Measurements from ENCODE around the gene MRPS33. TPM values are rescaled to one million over a fixed set of nuclear protein-coding genes. Genes with fewer than 3 reads are reported as not detected.

The MRPS33 gene
- total RNA-seq: 23.2 and 29.5 TPM in 2 replicates

DNA sequence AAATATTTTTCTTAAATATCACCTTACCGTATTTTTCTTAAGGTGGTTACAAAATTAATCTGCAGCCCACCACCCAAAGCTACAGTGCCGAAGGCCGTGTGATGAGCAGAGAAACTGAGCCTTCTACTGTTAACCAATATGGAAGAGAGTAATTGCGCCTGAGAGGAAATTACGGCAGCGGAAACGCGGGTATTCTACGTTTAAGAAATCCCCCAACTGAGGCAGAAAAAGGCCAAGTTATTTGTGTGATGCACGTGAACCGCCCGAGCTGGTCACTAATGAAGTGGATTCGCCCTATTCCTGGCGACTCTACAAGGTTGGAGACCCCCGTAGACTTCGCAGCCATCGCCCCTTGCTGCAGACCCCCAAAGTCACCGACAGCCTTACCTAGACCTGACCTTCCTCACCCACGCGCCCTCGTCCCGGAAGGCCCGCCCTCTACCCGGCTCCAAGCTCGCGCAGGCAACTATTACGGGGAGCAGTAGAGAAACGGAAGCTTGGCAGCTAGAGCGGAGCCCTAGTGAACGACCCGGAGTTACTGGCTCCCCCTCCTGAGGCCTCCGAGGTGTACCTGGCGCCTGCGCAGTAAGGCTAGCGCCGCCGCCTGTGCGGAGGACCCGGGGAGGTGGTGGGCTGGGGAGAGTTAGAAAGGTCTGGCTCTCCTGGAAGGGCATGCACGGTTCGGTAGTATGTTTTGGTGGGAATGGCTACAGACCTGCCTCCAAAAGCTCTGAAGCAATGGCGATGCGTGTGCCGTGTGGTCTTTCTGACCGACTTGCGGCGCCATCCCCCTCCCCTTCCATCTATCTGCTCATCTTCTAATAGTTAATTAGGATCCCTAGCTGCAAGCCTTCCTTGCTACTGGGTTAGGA is at the start of gene MRPS33:
Gene MRPS33, minus strand, starts transcription at position 429 of the 872 bp plus-strand sequence. CDS start 4,319 bp downstream, outside the sequence.
- Histone ChIP-seq H3K4me3 (ENCODE audit: insufficient read depth, low read length) (peak within 1 kb of the TSS; percentile 81), H3K36me3 (ENCODE audit: insufficient read depth, low read length) (no peaks in the 10 kb centered on the region), H3K27me3 (ENCODE audit: insufficient read depth, low read length) (no peaks in the 10 kb centered on the region), H3K4me1 (ENCODE audit: insufficient read depth, low read length) (peaks cover 21% of the 10 kb centered on the region), H2AFZ (ENCODE audit: low read length) (peak within 1 kb of the TSS; percentile 98), H3K79me2 (ENCODE audit: insufficient read depth, low read length) (peaks cover 21% of the 10 kb centered on the region), H3K27ac (ENCODE audit: low read depth, low read length) (peak within 1 kb of the TSS; percentile 91), H3K9me3 (ENCODE audit: low read depth, low read length) (no peaks in the 10 kb centered on the region), H3K4me2 (ENCODE audit: insufficient read depth, low read length) (peak within 1 kb of the TSS; percentile 96), H4K20me1 (ENCODE audit: insufficient read depth, low read length) (peaks cover 8% of the 10 kb centered on the region)
- TF ChIP-seq, protein P1, sequence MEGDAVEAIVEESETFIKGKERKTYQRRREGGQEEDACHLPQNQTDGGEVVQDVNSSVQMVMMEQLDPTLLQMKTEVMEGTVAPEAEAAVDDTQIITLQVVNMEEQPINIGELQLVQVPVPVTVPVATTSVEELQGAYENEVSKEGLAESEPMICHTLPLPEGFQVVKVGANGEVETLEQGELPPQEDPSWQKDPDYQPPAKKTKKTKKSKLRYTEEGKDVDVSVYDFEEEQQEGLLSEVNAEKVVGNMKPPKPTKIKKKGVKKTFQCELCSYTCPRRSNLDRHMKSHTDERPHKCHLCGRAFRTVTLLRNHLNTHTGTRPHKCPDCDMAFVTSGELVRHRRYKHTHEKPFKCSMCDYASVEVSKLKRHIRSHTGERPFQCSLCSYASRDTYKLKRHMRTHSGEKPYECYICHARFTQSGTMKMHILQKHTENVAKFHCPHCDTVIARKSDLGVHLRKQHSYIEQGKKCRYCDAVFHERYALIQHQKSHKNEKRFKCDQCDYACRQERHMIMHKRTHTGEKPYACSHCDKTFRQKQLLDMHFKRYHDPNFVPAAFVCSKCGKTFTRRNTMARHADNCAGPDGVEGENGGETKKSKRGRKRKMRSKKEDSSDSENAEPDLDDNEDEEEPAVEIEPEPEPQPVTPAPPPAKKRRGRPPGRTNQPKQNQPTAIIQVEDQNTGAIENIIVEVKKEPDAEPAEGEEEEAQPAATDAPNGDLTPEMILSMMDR (IDR thresholded peaks at IDR 0.05; ENCODE audit: extremely low read depth, low read depth, low read length): peak; percentile 68
- peak; percentile 94 for DNase-seq (ENCODE audit: insufficient read length, low spot score, missing footprints)

DNA sequence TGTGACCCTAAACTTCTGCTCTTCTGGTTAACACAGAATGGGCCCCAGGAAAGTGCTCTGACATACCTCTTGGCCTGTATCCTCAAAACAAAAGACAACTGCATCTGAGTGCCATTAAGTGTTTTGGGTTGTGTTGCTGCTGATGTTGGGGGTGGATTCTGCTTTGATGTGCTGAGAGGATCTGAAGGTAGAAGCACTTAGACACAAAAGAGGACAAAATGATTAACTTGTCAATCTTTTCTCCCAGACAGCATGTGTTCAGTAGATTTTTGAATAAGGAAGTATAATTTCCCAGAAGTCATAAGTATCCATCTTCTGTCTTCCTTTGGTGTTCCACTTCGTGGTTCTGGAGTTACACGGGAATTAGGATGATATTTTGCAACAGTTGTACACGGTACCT is 43.0 kb upstream of the MRPS33 start:
- no peaks in the 10 kb centered on the region for H4K20me1 ChIP-seq (ENCODE audit: insufficient read depth, low read length)
- H3K4me1 ChIP-seq (ENCODE audit: insufficient read depth, low read length): no peaks in the 10 kb centered on the region
- H3K36me3 ChIP-seq (ENCODE audit: insufficient read depth, low read length): no peaks in the 10 kb centered on the region
- no peaks in the 10 kb centered on the region for H3K9me3 ChIP-seq (ENCODE audit: low read depth, low read length)
- DNase-seq (ENCODE audit: insufficient read length, low spot score, missing footprints): no peak
- H3K27ac ChIP-seq (ENCODE audit: low read depth, low read length): no peak overlapping the region
- H3K27me3 ChIP-seq (ENCODE audit: insufficient read depth, low read length): no peaks in the 10 kb centered on the region
- TF ChIP-seq, protein P1 (IDR thresholded peaks at IDR 0.05; ENCODE audit: extremely low read depth, low read depth, low read length): no peak
- H3K4me2 ChIP-seq (ENCODE audit: insufficient read depth, low read length): no peak overlapping the region
- no peak overlapping the region for H3K4me3 ChIP-seq (ENCODE audit: insufficient read depth, low read length)
- H2AFZ ChIP-seq (ENCODE audit: low read length): no peak overlapping the region
- H3K79me2 ChIP-seq (ENCODE audit: insufficient read depth, low read length): no peaks in the 10 kb centered on the region

GRCh38 chr7:141055146-141055545 is 40.4 kb upstream of the MRPS33 start:
- no peak overlapping the region for H2AFZ ChIP-seq (ENCODE audit: low read length)
- TF ChIP-seq, protein P1 (IDR thresholded peaks at IDR 0.05; ENCODE audit: extremely low read depth, low read depth, low read length): no peak
- no peaks in the 10 kb centered on the region for H3K4me1 ChIP-seq (ENCODE audit: insufficient read depth, low read length)
- no peaks in the 10 kb centered on the region for H3K27me3 ChIP-seq (ENCODE audit: insufficient read depth, low read length)
- no peaks in the 10 kb centered on the region for H3K79me2 ChIP-seq (ENCODE audit: insufficient read depth, low read length)
- H4K20me1 ChIP-seq (ENCODE audit: insufficient read depth, low read length): no peaks in the 10 kb centered on the region
- no peaks in the 10 kb centered on the region for H3K9me3 ChIP-seq (ENCODE audit: low read depth, low read length)
- DNase-seq (ENCODE audit: insufficient read length, low spot score, missing footprints): peak; percentile 5
- H3K27ac ChIP-seq (ENCODE audit: low read depth, low read length): no peak overlapping the region
- H3K36me3 ChIP-seq (ENCODE audit: insufficient read depth, low read length): no peaks in the 10 kb centered on the region
- H3K4me2 ChIP-seq (ENCODE audit: insufficient read depth, low read length): no peak overlapping the region
- no peak overlapping the region for H3K4me3 ChIP-seq (ENCODE audit: insufficient read depth, low read length)

DNA sequence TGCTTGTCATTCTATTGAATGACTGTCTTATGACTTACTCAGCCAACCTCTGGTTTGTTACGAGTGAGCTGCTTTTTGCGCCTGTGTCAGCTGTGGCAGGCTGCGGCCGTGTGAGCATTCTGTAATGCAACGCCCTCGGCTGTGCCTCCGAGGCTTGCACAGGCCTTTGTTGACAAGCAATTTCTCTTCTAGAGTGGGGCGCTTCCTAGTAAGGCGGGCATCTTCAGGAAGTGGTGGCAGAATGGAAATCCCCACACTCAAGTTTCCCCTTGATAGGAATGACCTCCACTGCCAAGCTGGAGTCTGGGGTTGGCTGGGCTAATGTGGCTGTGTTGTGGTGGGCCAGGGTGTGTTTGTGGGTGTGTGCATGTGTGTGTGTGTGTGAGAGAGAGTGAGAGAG is 38.9 kb upstream of the MRPS33 start:
- peak overlapping the region; percentile 15 for H2AFZ ChIP-seq (ENCODE audit: low read length)
- no peaks in the 10 kb centered on the region for H3K9me3 ChIP-seq (ENCODE audit: low read depth, low read length)
- TF ChIP-seq, protein P1 (IDR thresholded peaks at IDR 0.05; ENCODE audit: extremely low read depth, low read depth, low read length): no peak
- DNase-seq (ENCODE audit: insufficient read length, low spot score, missing footprints): peak; percentile 34
- H3K79me2 ChIP-seq (ENCODE audit: insufficient read depth, low read length): no peaks in the 10 kb centered on the region
- no peak overlapping the region for H3K27ac ChIP-seq (ENCODE audit: low read depth, low read length)
- no peak overlapping the region for H3K4me3 ChIP-seq (ENCODE audit: insufficient read depth, low read length)
- no peaks in the 10 kb centered on the region for H3K4me1 ChIP-seq (ENCODE audit: insufficient read depth, low read length)
- no peaks in the 10 kb centered on the region for H4K20me1 ChIP-seq (ENCODE audit: insufficient read depth, low read length)
- no peak overlapping the region for H3K4me2 ChIP-seq (ENCODE audit: insufficient read depth, low read length)
- H3K36me3 ChIP-seq (ENCODE audit: insufficient read depth, low read length): no peaks in the 10 kb centered on the region
- no peaks in the 10 kb centered on the region for H3K27me3 ChIP-seq (ENCODE audit: insufficient read depth, low read length)
